Type B pancreatic cell (in vitro differentiated cells): ENCODE results near the gene ALG2. TPM values are rescaled to one million over a fixed set of nuclear protein-coding genes. Genes with fewer than 3 reads are reported as not detected.
"Not testable (repeated sequence)": the region's sequence is repeated elsewhere in the genome, so short reads cannot be mapped to it uniquely, and the experiment has no call there.

ENCODE experiments used
- DNase-seq: peaks from one replicate; pipeline ENCODE4 v3.0.0; 2021; ENCODE audit warnings: mixed read lengths; ENCODE audit not compliant: unreplicated experiment; ENCODE audit errors: extremely low spot score
- H3K27ac Mint-ChIP-seq: 2 replicates; pipeline ENCODE4 v1.8.0; 2021; ENCODE audit warnings: mild to moderate bottlenecking, mixed read lengths
- H3K27me3 Mint-ChIP-seq: 2 replicates; pipeline ENCODE4 v1.8.0; 2021; ENCODE audit warnings: mixed read lengths
- H3K36me3 Mint-ChIP-seq: 2 replicates; pipeline ENCODE4 v1.8.0; 2021; ENCODE audit warnings: mixed read lengths
- H3K4me1 Mint-ChIP-seq: one replicate; pipeline ENCODE4 v1.8.0; 2021; ENCODE audit warnings: mixed read lengths; ENCODE audit not compliant: unreplicated experiment
- H3K4me3 Mint-ChIP-seq: 2 replicates; pipeline ENCODE4 v1.8.0; 2021; ENCODE audit warnings: mild to moderate bottlenecking, mixed read lengths
- H3K9me3 Mint-ChIP-seq: 2 replicates; pipeline ENCODE4 v1.8.0; 2021; ENCODE audit warnings: mixed read lengths
- total RNA-seq: library from RNA; stranded (reverse); gene quantifications from 2 replicates; pipeline ENCODE4 v1.2.1, GENCODE V29; 2021; ENCODE audit warnings: low replicate concordance
- TF ChIP-seq, protein P1 (sequence below): fragments of 200-600 bp; sonication (generic); conservative IDR thresholded peaks from 2 replicates; pipeline ENCODE4 v1.5.0; 2021; ENCODE audit warnings: antibody characterized with exemption, mild to moderate bottlenecking

ALG2 gene
- total RNA-seq, 1 donor from 2014 or later, result 35.3 TPM

GRCh38 chr9:99197124-99197630, 24.6 kb downstream of the ALG2 start:
- H3K27me3 Mint-ChIP-seq, result peaks cover 20% of the 10 kb centered on the region
- TF ChIP-seq, protein P1, sequence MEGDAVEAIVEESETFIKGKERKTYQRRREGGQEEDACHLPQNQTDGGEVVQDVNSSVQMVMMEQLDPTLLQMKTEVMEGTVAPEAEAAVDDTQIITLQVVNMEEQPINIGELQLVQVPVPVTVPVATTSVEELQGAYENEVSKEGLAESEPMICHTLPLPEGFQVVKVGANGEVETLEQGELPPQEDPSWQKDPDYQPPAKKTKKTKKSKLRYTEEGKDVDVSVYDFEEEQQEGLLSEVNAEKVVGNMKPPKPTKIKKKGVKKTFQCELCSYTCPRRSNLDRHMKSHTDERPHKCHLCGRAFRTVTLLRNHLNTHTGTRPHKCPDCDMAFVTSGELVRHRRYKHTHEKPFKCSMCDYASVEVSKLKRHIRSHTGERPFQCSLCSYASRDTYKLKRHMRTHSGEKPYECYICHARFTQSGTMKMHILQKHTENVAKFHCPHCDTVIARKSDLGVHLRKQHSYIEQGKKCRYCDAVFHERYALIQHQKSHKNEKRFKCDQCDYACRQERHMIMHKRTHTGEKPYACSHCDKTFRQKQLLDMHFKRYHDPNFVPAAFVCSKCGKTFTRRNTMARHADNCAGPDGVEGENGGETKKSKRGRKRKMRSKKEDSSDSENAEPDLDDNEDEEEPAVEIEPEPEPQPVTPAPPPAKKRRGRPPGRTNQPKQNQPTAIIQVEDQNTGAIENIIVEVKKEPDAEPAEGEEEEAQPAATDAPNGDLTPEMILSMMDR, result no peak
- H3K4me3 Mint-ChIP-seq, result no peak overlapping the region
- no peaks in the 10 kb centered on the region for H3K36me3 Mint-ChIP-seq
- H3K4me1 Mint-ChIP-seq, result no peaks in the 10 kb centered on the region
- no peak overlapping the region for H3K27ac Mint-ChIP-seq
- H3K9me3 Mint-ChIP-seq, result no peaks in the 10 kb centered on the region
- DNase-seq, result no peak

- not testable (repeated sequence) for H3K36me3 Mint-ChIP-seq, H3K4me1 Mint-ChIP-seq
These were observed 25.3 kb downstream of the ALG2 start for GRCh38 chr9:99196484-99196883.

GRCh38 chr9:99193466-99193821, 28.3 kb downstream of the ALG2 start:
- H3K27ac Mint-ChIP-seq, result no peak overlapping the region
- DNase-seq, result no peak
- H3K4me1 Mint-ChIP-seq, result no peaks in the 10 kb centered on the region
- H3K36me3 Mint-ChIP-seq, result no peaks in the 10 kb centered on the region
- TF ChIP-seq, protein P1, result no peak
- no peaks in the 10 kb centered on the region for H3K9me3 Mint-ChIP-seq
- peaks cover 27% of the 10 kb centered on the region for H3K27me3 Mint-ChIP-seq
- H3K4me3 Mint-ChIP-seq, result no peak overlapping the region

More at GRCh38 chr9:99196484-99196883, 25.3 kb downstream of the ALG2 start:
- H3K4me3 Mint-ChIP-seq, DNase-seq, H3K27ac Mint-ChIP-seq, H3K9me3 Mint-ChIP-seq: not testable (repeated sequence)
- peaks cover 23% of the 10 kb centered on the region for H3K27me3 Mint-ChIP-seq

GRCh38 chr9:99192786-99193465, 28.8 kb downstream of the ALG2 start:
- H3K9me3 Mint-ChIP-seq, result no peaks in the 10 kb centered on the region
- no peak overlapping the region for H3K27ac Mint-ChIP-seq
- TF ChIP-seq, protein P1, result peak; percentile 33
- no peak for DNase-seq
- peaks cover 30% of the 10 kb centered on the region for H3K27me3 Mint-ChIP-seq
- no peak overlapping the region for H3K4me3 Mint-ChIP-seq
- H3K36me3 Mint-ChIP-seq, result no peaks in the 10 kb centered on the region
- H3K4me1 Mint-ChIP-seq, result no peaks in the 10 kb centered on the region

- H3K4me3 Mint-ChIP-seq, result no peak overlapping the region
- H3K27me3 Mint-ChIP-seq, result peaks cover 32% of the 10 kb centered on the region
- no peak overlapping the region for H3K27ac Mint-ChIP-seq
These were observed 31.0 kb downstream of the ALG2 start for GRCh38 chr9:99190597-99191283.

More at GRCh38 chr9:99190597-99191283, 31.0 kb downstream of the ALG2 start:
- Mint-ChIP-seq H3K36me3 (no peaks in the 10 kb centered on the region), H3K4me1 (no peaks in the 10 kb centered on the region), H3K9me3 (no peaks in the 10 kb centered on the region)
- DNase-seq, result no peak
- TF ChIP-seq, protein P1, result no peak
